NB4 (cell line): ENCODE results near the gene COL5A1.
"Not testable (repeated sequence)": the region's sequence is repeated elsewhere in the genome, so short reads cannot be mapped to it uniquely, and the experiment has no call there.

ENCODE experiments used
- DNase-seq: peaks from one replicate; pipeline ENCODE4 v3.0.0; 2010; ENCODE audit warnings: low read depth
- H3K4me3 ChIP-seq: one replicate; pipeline ENCODE4 v1.5.1; 2011; ENCODE audit warnings: mild to moderate bottlenecking, low read depth, low read length, moderate library complexity
- CTCF ChIP-seq: IDR thresholded peaks from one replicate; pipeline ENCODE4 v1.5.1; 2012; ENCODE audit warnings: low read depth, low read length
- MAX ChIP-seq: IDR thresholded peaks from 2 replicates; pipeline ENCODE4 v1.6.1; 2011; ENCODE audit warnings: low read depth, low read length
- MYC ChIP-seq: IDR thresholded peaks from 2 replicates; pipeline ENCODE4 v1.6.1; 2011; ENCODE audit warnings: low read depth, low read length
- POLR2A ChIP-seq: IDR thresholded peaks from 2 replicates; pipeline ENCODE4 v1.6.1; 2011; ENCODE audit warnings: mild to moderate bottlenecking; ENCODE audit not compliant: insufficient read length; ENCODE audit errors: extremely low read depth

The COL5A1 gene

GRCh38 chr9:134682651-134683364 lies 41.2 kb downstream of the COL5A1 start:
- no peak overlapping the region for H3K4me3 ChIP-seq
- TF ChIP-seq POLR2A (no peak), CTCF (no peak), MYC (no peak), MAX (no peak)
- DNase-seq, result no peak

GRCh38 chr9:134683714-134684374 lies 42.2 kb downstream of the COL5A1 start:
- no peak for TF ChIP-seq POLR2A
- no peak for TF ChIP-seq MAX
- no peak for TF ChIP-seq CTCF
- no peak for TF ChIP-seq MYC
- no peak for DNase-seq
- H3K4me3 ChIP-seq, result no peak overlapping the region

GRCh38 chr9:134684375-134684723 lies 42.7 kb downstream of the COL5A1 start:
- TF ChIP-seq MYC, result no peak
- no peak for TF ChIP-seq MAX
- no peak for TF ChIP-seq CTCF
- no peak for TF ChIP-seq POLR2A
- H3K4me3 ChIP-seq, result no peak overlapping the region
- no peak for DNase-seq

- not testable (repeated sequence) for H3K4me3 ChIP-seq, DNase-seq
These were observed 43.3 kb downstream of the COL5A1 start for GRCh38 chr9:134684941-134685340.

GRCh38 chr9:134685784-134686183 lies 44.2 kb downstream of the COL5A1 start:
- no peak for DNase-seq
- no peak overlapping the region for H3K4me3 ChIP-seq
- no peak for TF ChIP-seq MYC
- TF ChIP-seq MAX, result no peak
- TF ChIP-seq POLR2A, result no peak

- H3K4me3 ChIP-seq, result no peak overlapping the region
- DNase-seq, result no peak
- TF ChIP-seq CTCF, result no peak
- TF ChIP-seq POLR2A, result no peak
- TF ChIP-seq MAX, result no peak
These were observed 45.3 kb downstream of the COL5A1 start for GRCh38 chr9:134686896-134687295.
